ENCODE data around the gene ALK. TPM values are rescaled to one million over a fixed set of nuclear protein-coding genes. Genes with fewer than 3 reads are reported as not detected.

ALK gene
- polyA plus RNA-seq, 1 of the 3 experiments (the other 2 are of a cell fraction) = 0.30 TPM

DNA sequence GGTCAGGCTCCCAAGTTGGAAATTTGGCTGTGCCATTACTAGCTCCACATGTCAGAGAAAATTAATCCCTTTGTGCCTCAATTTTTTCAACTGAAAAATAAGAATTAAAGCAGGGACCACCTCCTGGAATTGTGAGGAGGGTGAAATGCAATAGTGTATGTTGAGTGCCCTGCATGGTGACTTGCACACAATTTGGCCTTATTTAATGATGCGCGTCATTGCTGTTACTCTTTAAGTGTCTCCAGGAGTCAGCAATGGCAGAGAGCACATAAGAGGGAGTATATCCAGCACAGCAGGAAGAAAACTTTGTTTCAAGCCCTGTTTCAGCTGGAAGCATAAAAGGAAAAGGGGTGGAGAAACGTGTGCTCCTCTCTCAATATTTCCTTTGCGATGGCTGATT, 215.8 kb downstream of the ALK start:
- Histone ChIP-seq H3K27ac (ENCODE audit: low read depth in 2 of 2, low read length in 1 of 2) (no peak overlapping the region), H2AFZ (ENCODE audit: low read depth) (no peak overlapping the region), H3K4me1 (ENCODE audit: control insufficient read depth in 1 of 2, insufficient read depth in 2 of 2, low read depth in 1 of 2, low read length in 1 of 2) (peaks cover 0 to 36% of the 10 kb centered on the region in 2 experiments; a peak in 1 of 4 replicates), H3K27me3 (ENCODE audit: insufficient read depth) (peaks cover 5% of the 10 kb centered on the region; the same call in 1 of the 2 replicates), H3K9me2 (no peaks in the 10 kb centered on the region), H3K4me2 (no peak overlapping the region), H3K79me2 (ENCODE audit: insufficient read depth) (no peaks in the 10 kb centered on the region), H3K4me3 (ENCODE audit: low read depth in 2 of 2, low read length in 1 of 2) (no peak overlapping the region), H3K36me3 (replicated peaks in 1 of 2; ENCODE audit: control insufficient read depth in 1 of 2, insufficient read depth in 2 of 2, low read length in 1 of 2) (no peaks in the 10 kb centered on the region), H3K9ac (no peak overlapping the region), H3F3A (replicated peaks; ENCODE audit: insufficient read depth) (no peaks in the 10 kb centered on the region), H3K9me3 (no peaks in the 10 kb centered on the region), H4K20me1 (ENCODE audit: insufficient read depth) (no peaks in the 10 kb centered on the region)
- ChIA-PET CTCF (interaction anchor here (0.8 to 1.3 kb wide), 2 partner anchors 9 to 19 kb away, joined by 3 to 4 read pairs; no protein-coding TSS in a partner anchor), POLR2A (no interaction called here)
- DNase-seq = no peak
- WGBS (ENCODE audit: low lambda C conversion rate) = 73% methylated on average over 4 of the region's 4 CpGs
- TF ChIP-seq MXI1 (IDR thresholded peaks at IDR 0.05; ENCODE audit: low read depth, low read length) (no peak), JUND (IDR thresholded peaks at IDR 0.05) (no peak), EP300 (IDR thresholded peaks at IDR 0.05; ENCODE audit: borderline replicate concordance in 1 of 2, low read depth in 1 of 2, low read length in 1 of 2) (no peak), RFX5 (IDR thresholded peaks at IDR 0.05; ENCODE audit: low read length) (no peak), POLR2AphosphoS5 (IDR thresholded peaks at IDR 0.05; ENCODE audit: low read depth, low read length) (no peak), FOXJ3 (CRISPR knock-in tag; IDR thresholded peaks at IDR 0.05) (no peak), RXRA (IDR thresholded peaks at IDR 0.05; ENCODE audit: borderline replicate concordance, low read depth) (no peak), CHD2 (IDR thresholded peaks at IDR 0.05; ENCODE audit: low read length, partially characterized antibody) (no peak), GATA2 (CRISPR knock-in tag; IDR thresholded peaks at IDR 0.05) (no peak), NFIC (IDR thresholded peaks at IDR 0.05; ENCODE audit: borderline replicate concordance) (no peak), TCF12 (IDR thresholded peaks at IDR 0.05) (no peak)
- TF ChIP-seq, protein P1, sequence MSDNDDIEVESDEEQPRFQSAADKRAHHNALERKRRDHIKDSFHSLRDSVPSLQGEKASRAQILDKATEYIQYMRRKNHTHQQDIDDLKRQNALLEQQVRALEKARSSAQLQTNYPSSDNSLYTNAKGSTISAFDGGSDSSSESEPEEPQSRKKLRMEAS (IDR thresholded peaks at IDR 0.05; ENCODE audit: low read depth) = no peak
- TF ChIP-seq, protein P2, sequence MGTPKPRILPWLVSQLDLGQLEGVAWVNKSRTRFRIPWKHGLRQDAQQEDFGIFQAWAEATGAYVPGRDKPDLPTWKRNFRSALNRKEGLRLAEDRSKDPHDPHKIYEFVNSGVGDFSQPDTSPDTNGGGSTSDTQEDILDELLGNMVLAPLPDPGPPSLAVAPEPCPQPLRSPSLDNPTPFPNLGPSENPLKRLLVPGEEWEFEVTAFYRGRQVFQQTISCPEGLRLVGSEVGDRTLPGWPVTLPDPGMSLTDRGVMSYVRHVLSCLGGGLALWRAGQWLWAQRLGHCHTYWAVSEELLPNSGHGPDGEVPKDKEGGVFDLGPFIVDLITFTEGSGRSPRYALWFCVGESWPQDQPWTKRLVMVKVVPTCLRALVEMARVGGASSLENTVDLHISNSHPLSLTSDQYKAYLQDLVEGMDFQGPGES (IDR thresholded peaks at IDR 0.05; ENCODE audit: low read depth, low read length) = no peak
- TF ChIP-seq, protein P3, sequence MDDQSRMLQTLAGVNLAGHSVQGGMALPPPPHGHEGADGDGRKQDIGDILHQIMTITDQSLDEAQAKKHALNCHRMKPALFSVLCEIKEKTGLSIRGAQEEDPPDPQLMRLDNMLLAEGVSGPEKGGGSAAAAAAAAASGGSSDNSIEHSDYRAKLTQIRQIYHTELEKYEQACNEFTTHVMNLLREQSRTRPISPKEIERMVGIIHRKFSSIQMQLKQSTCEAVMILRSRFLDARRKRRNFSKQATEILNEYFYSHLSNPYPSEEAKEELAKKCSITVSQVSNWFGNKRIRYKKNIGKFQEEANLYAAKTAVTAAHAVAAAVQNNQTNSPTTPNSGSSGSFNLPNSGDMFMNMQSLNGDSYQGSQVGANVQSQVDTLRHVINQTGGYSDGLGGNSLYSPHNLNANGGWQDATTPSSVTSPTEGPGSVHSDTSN (IDR thresholded peaks at IDR 0.05) = no peak
- TF ChIP-seq, protein P4, sequence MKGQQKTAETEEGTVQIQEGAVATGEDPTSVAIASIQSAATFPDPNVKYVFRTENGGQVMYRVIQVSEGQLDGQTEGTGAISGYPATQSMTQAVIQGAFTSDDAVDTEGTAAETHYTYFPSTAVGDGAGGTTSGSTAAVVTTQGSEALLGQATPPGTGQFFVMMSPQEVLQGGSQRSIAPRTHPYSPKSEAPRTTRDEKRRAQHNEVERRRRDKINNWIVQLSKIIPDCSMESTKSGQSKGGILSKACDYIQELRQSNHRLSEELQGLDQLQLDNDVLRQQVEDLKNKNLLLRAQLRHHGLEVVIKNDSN (IDR thresholded peaks at IDR 0.05; ENCODE audit: borderline replicate concordance, low read depth) = no peak
- TF ChIP-seq, protein P5, sequence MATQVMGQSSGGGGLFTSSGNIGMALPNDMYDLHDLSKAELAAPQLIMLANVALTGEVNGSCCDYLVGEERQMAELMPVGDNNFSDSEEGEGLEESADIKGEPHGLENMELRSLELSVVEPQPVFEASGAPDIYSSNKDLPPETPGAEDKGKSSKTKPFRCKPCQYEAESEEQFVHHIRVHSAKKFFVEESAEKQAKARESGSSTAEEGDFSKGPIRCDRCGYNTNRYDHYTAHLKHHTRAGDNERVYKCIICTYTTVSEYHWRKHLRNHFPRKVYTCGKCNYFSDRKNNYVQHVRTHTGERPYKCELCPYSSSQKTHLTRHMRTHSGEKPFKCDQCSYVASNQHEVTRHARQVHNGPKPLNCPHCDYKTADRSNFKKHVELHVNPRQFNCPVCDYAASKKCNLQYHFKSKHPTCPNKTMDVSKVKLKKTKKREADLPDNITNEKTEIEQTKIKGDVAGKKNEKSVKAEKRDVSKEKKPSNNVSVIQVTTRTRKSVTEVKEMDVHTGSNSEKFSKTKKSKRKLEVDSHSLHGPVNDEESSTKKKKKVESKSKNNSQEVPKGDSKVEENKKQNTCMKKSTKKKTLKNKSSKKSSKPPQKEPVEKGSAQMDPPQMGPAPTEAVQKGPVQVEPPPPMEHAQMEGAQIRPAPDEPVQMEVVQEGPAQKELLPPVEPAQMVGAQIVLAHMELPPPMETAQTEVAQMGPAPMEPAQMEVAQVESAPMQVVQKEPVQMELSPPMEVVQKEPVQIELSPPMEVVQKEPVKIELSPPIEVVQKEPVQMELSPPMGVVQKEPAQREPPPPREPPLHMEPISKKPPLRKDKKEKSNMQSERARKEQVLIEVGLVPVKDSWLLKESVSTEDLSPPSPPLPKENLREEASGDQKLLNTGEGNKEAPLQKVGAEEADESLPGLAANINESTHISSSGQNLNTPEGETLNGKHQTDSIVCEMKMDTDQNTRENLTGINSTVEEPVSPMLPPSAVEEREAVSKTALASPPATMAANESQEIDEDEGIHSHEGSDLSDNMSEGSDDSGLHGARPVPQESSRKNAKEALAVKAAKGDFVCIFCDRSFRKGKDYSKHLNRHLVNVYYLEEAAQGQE (IDR thresholded peaks at IDR 0.05; ENCODE audit: low read depth, low read length) = no peak
- TF ChIP-seq, protein P6, sequence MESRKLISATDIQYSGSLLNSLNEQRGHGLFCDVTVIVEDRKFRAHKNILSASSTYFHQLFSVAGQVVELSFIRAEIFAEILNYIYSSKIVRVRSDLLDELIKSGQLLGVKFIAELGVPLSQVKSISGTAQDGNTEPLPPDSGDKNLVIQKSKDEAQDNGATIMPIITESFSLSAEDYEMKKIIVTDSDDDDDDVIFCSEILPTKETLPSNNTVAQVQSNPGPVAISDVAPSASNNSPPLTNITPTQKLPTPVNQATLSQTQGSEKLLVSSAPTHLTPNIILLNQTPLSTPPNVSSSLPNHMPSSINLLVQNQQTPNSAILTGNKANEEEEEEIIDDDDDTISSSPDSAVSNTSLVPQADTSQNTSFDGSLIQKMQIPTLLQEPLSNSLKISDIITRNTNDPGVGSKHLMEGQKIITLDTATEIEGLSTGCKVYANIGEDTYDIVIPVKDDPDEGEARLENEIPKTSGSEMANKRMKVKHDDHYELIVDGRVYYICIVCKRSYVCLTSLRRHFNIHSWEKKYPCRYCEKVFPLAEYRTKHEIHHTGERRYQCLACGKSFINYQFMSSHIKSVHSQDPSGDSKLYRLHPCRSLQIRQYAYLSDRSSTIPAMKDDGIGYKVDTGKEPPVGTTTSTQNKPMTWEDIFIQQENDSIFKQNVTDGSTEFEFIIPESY (IDR thresholded peaks at IDR 0.05; ENCODE audit: borderline replicate concordance, low read depth) = no peak
